ENCODE results near the gene PRRX2.

DNA sequence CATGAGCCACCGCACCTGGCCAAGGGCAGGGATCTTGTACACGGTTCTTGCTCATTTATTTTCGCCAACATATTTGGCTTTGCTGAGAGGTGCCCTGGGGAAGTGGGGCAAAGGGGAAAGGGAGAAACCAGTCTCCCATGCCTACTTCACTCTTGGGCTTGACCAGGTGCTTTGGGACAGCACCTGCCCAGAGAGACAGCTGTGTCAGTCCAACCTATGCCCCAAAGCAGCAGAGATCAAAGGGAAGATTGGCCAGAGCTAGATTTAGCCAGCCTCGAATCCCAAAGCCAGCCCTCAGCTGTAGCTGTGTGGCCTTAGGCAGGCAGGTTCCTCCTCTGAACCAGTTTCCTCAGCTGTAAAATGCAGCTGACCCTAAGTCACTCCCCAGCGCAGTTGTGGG, 89.7 kb downstream of the PRRX2 start:
- no peak for TF ChIP-seq SP1 (CRISPR knock-in tag; conservative IDR thresholded peaks at IDR 0.05)
- TF ChIP-seq, protein P1, sequence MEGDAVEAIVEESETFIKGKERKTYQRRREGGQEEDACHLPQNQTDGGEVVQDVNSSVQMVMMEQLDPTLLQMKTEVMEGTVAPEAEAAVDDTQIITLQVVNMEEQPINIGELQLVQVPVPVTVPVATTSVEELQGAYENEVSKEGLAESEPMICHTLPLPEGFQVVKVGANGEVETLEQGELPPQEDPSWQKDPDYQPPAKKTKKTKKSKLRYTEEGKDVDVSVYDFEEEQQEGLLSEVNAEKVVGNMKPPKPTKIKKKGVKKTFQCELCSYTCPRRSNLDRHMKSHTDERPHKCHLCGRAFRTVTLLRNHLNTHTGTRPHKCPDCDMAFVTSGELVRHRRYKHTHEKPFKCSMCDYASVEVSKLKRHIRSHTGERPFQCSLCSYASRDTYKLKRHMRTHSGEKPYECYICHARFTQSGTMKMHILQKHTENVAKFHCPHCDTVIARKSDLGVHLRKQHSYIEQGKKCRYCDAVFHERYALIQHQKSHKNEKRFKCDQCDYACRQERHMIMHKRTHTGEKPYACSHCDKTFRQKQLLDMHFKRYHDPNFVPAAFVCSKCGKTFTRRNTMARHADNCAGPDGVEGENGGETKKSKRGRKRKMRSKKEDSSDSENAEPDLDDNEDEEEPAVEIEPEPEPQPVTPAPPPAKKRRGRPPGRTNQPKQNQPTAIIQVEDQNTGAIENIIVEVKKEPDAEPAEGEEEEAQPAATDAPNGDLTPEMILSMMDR (IDR thresholded peaks at IDR 0.05), result no peak
- no peak for TF ChIP-seq CBFB (CRISPR knock-in tag; IDR thresholded peaks at IDR 0.05; ENCODE audit: low read depth)
- TF ChIP-seq PRRX2 (CRISPR knock-in tag; IDR thresholded peaks at IDR 0.05), result no peak
- TF ChIP-seq, protein P2, sequence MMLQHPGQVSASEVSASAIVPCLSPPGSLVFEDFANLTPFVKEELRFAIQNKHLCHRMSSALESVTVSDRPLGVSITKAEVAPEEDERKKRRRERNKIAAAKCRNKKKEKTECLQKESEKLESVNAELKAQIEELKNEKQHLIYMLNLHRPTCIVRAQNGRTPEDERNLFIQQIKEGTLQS (CRISPR knock-in tag; conservative IDR thresholded peaks at IDR 0.05), result no peak
- TF ChIP-seq, protein P3, sequence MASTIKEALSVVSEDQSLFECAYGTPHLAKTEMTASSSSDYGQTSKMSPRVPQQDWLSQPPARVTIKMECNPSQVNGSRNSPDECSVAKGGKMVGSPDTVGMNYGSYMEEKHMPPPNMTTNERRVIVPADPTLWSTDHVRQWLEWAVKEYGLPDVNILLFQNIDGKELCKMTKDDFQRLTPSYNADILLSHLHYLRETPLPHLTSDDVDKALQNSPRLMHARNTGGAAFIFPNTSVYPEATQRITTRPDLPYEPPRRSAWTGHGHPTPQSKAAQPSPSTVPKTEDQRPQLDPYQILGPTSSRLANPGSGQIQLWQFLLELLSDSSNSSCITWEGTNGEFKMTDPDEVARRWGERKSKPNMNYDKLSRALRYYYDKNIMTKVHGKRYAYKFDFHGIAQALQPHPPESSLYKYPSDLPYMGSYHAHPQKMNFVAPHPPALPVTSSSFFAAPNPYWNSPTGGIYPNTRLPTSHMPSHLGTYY (CRISPR knock-in tag; IDR thresholded peaks at IDR 0.05), result no peak
- TF ChIP-seq ATF1 (CRISPR knock-in tag; IDR thresholded peaks at IDR 0.05), result no peak
- TF ChIP-seq, protein P4, sequence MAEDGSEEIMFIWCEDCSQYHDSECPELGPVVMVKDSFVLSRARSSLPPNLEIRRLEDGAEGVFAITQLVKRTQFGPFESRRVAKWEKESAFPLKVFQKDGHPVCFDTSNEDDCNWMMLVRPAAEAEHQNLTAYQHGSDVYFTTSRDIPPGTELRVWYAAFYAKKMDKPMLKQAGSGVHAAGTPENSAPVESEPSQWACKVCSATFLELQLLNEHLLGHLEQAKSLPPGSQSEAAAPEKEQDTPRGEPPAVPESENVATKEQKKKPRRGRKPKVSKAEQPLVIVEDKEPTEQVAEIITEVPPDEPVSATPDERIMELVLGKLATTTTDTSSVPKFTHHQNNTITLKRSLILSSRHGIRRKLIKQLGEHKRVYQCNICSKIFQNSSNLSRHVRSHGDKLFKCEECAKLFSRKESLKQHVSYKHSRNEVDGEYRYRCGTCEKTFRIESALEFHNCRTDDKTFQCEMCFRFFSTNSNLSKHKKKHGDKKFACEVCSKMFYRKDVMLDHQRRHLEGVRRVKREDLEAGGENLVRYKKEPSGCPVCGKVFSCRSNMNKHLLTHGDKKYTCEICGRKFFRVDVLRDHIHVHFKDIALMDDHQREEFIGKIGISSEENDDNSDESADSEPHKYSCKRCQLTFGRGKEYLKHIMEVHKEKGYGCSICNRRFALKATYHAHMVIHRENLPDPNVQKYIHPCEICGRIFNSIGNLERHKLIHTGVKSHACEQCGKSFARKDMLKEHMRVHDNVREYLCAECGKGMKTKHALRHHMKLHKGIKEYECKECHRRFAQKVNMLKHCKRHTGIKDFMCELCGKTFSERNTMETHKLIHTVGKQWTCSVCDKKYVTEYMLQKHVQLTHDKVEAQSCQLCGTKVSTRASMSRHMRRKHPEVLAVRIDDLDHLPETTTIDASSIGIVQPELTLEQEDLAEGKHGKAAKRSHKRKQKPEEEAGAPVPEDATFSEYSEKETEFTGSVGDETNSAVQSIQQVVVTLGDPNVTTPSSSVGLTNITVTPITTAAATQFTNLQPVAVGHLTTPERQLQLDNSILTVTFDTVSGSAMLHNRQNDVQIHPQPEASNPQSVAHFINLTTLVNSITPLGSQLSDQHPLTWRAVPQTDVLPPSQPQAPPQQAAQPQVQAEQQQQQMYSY (CRISPR knock-in tag; IDR thresholded peaks at IDR 0.05), result no peak
- TF ChIP-seq SMAD3 (CRISPR knock-in tag; IDR thresholded peaks at IDR 0.05; ENCODE audit: borderline replicate concordance), result no peak

All from WTC11 (cell line).